Tibial artery (tissue), 4 donors: ENCODE measurements around the gene SPTB.
A peak's percentile ranks its signal among the peaks of the same experiment; 100 is the strongest.

ENCODE experiments used
- DNase-seq, 2 donors: peaks; one replicate each; pipeline ENCODE4 v3.0.0-alpha.2; 2019
- H3K27ac ChIP-seq, 2 donors: fragments of 200-600 bp; sonication (generic) in 1 of 2; 1 replicate in 1 of 2; 2 replicates in 1 of 2; pipeline ENCODE4 v1.5.1; 2018 to 2019; ENCODE audit warnings: mild to moderate bottlenecking in 1 of 2
- H3K27me3 ChIP-seq, 2 donors: fragments of 200-600 bp; sonication (generic) in 1 of 2; one replicate each; pipeline versions ENCODE4 v1.5.1 to v1.6.0; 2016 to 2019
- H3K36me3 ChIP-seq, 3 donors: fragments of 200-600 bp; sonication (generic) in 2 of 3; one replicate each; pipeline ENCODE4 v1.5.1; 2016 to 2019; ENCODE audit warnings: mild to moderate bottlenecking in 2 of 3
- H3K4me1 ChIP-seq, 4 donors: fragments of 200-600 bp; sonication (generic) in 2 of 4; 1 replicate in 3 of 4; 2 replicates in 1 of 4; pipeline ENCODE4 v1.5.1; 2016 to 2019
- H3K4me3 ChIP-seq, 2 donors: fragments of 200-600 bp; sonication (generic) in 1 of 2; 1 replicate in 1 of 2; 2 replicates in 1 of 2; pipeline ENCODE4 v1.5.1; 2018 to 2019; ENCODE audit warnings: mild to moderate bottlenecking in 2 of 2
- H3K9me3 ChIP-seq, 3 donors: fragments of 200-600 bp; sonication (generic) in 1 of 3; one replicate each; pipeline ENCODE4 v1.5.1; 2016 to 2019
- CTCF ChIP-seq, 2 experiments: fragments of 200-600 bp in 1 of 2; fragments of 450-650 bp in 1 of 2; IDR thresholded peaks; one replicate each; pipeline ENCODE4 v1.5.1; 2017 to 2019; ENCODE audit warnings: antibody characterized with exemption in 2 of 2, mild to moderate bottlenecking in 1 of 2, moderate library complexity in 1 of 2
- intact Hi-C: fragments of 100-400 bp; cut with DNase I; formaldehyde crosslinking; loops from one replicate; pipeline ENCODE4 v1.15.0; 2023; ENCODE audit warnings: low total_unique reads

SPTB gene

DNA sequence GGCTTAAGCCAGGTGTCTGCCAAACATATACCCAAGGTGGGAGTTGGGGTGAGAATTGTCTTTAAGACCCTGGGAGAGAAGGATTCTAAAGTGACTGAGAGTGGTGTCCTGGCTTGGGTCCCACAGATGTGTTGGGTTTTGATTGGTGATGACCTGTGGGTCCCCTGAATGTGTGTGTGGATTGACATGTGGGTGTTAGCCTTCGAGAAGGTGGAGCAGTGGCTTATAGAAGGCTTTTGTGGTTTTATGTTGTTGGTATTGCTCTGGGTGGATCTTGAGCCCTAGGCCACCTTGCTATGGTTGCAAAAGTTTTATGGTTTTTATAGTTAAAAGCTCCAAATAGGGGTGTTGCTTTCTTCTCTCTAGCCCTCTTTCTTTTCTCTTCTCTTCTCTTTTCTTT is 145.8 kb downstream of the SPTB start:
- TF ChIP-seq CTCF (IDR thresholded peaks at IDR 0.05): no peak
- no peaks in the 10 kb centered on the region for H3K27me3 ChIP-seq
- H3K27ac ChIP-seq: peak overlapping the region; percentile 46 to 50

GRCh38 chr14:64733321-64733720 is 146.4 kb downstream of the SPTB start:
- no peak for TF ChIP-seq CTCF (IDR thresholded peaks at IDR 0.05)
- H3K4me3 ChIP-seq: no peak overlapping the region
- peaks cover 0 to 62% (median 43%) of the 10 kb centered on the region in 4 donors for H3K4me1 ChIP-seq
- peak in 1 of 2 donors; percentile 58 for DNase-seq
- intact Hi-C loops: no loop called here
- no peaks in the 10 kb centered on the region for H3K27me3 ChIP-seq
- H3K36me3 ChIP-seq: peaks cover 69 to 88% (median 84%) of the 10 kb centered on the region in 3 donors
- peak overlapping the region; percentile 46 to 50 for H3K27ac ChIP-seq
- H3K9me3 ChIP-seq: no peaks in the 10 kb centered on the region

More for the DNA sequence above, 145.8 kb downstream of the SPTB start:
- Histone ChIP-seq H3K4me3 (no peak overlapping the region), H3K4me1 (peaks cover 0 to 62% (median 43%) of the 10 kb centered on the region in 4 donors), H3K36me3 (peaks cover 69 to 88% (median 84%) of the 10 kb centered on the region in 3 donors), H3K9me3 (no peaks in the 10 kb centered on the region)
- DNase-seq: peak in 1 of 2 donors; percentile 45
- intact Hi-C loops: no loop called here

GRCh38 chr14:64732536-64733120 is 147.1 kb downstream of the SPTB start:
- no peak for TF ChIP-seq CTCF (IDR thresholded peaks at IDR 0.05)
- Histone ChIP-seq H3K4me3 (no peak overlapping the region), H3K27me3 (no peaks in the 10 kb centered on the region), H3K4me1 (peaks cover 0 to 62% (median 43%) of the 10 kb centered on the region in 4 donors), H3K9me3 (no peaks in the 10 kb centered on the region), H3K36me3 (peaks cover 73 to 88% (median 84%) of the 10 kb centered on the region in 3 donors), H3K27ac (no peak overlapping the region)
- DNase-seq: peak in 1 of 2 donors; percentile 63
- intact Hi-C loops: no loop called here

DNA sequence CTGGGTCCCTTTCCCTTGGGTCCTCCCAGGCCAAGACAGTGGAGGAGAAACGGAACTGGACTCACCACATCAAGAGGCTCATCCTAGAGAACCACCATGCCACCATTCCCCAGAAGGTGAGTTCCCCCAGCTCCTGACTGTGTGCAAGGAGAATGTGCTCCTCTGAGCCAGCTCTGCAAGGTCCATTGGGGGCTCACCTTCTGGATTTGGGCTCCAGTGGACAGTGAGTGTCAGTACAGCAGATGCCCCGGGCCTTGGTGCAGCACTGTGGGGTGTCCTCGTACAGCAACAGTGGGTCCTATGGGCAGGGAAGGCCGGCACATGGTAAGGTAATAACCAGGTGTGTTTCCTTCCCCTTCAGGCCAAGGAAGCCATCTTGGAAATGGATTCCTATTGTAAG is 147.6 kb downstream of the SPTB start:
- H3K4me1 ChIP-seq: peaks cover 0 to 62% (median 46%) of the 10 kb centered on the region in 4 donors
- no peaks in the 10 kb centered on the region for H3K9me3 ChIP-seq
- peaks cover 68 to 85% (median 82%) of the 10 kb centered on the region in 3 donors for H3K36me3 ChIP-seq
- H3K27me3 ChIP-seq: no peaks in the 10 kb centered on the region
- intact Hi-C loops: no loop called here
- TF ChIP-seq CTCF (IDR thresholded peaks at IDR 0.05): no peak
- H3K4me3 ChIP-seq: no peak overlapping the region
- peak overlapping the region in 1 of 2 donors; percentile 29 for H3K27ac ChIP-seq
- peak in 1 of 2 donors; percentile 55 for DNase-seq

DNA sequence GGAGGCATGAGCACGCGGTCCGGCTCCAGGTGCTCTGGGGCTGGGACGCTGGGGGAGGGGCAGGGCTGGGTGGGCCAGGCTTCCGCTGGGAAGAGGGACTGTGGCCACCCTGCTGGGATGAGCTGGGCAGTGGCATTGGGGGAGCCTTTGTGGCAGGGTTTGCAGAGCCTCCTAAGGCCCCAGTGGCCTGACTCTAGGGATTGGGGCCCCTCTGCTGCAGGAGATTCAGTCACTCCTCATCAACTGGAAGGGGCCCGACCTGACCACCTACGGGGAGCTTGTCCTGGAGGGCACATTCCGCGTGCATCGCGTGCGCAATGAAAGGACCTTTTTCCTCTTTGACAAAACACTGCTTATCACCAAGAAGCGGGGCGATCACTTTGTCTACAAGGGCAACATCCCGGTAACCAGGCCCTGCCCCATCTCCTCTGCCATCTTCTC is 148.5 kb downstream of the SPTB start:
- no peak for TF ChIP-seq CTCF (IDR thresholded peaks at IDR 0.05)
- DNase-seq: peak in 1 of 2 donors; percentile 49
- Histone ChIP-seq H3K4me3 (no peak overlapping the region), H3K4me1 (peaks cover 0 to 62% (median 50%) of the 10 kb centered on the region in 4 donors), H3K36me3 (peaks cover 59 to 76% (median 73%) of the 10 kb centered on the region in 3 donors), H3K27ac (peak overlapping the region in 1 of 2 donors; percentile 29), H3K9me3 (no peaks in the 10 kb centered on the region), H3K27me3 (no peaks in the 10 kb centered on the region)
- intact Hi-C loops: no loop called here
